Testis (tissue), 3 donors: Measurements from ENCODE around the gene NUDT8. TPM values are rescaled to one million over a fixed set of nuclear protein-coding genes. Genes with fewer than 3 reads are reported as not detected.
"Not testable (repeated sequence)": the region's sequence is repeated elsewhere in the genome, so short reads cannot be mapped to it uniquely, and the experiment has no call there.

Experiments used
- DNase-seq: peaks from one replicate; pipeline ENCODE4 v3.0.0-alpha.2; 2019
- H3K27ac ChIP-seq, 2 donors: fragments of 200-600 bp; sonication (generic); one replicate each; pipeline ENCODE4 v1.5.1; 2019
- H3K27me3 ChIP-seq: fragments of 200-600 bp; sonication (generic); one replicate; pipeline ENCODE4 v1.5.1; 2019
- H3K36me3 ChIP-seq: fragments of 200-600 bp; sonication (generic); one replicate; pipeline ENCODE4 v1.5.1; 2017; ENCODE audit warnings: low read depth; ENCODE audit errors: missing control alignments
- H3K4me1 ChIP-seq: fragments of 200-600 bp; sonication (generic); one replicate; pipeline ENCODE4 v1.5.1; 2019
- H3K4me3 ChIP-seq, 2 donors: fragments of 200-600 bp; sonication (generic); one replicate each; pipeline ENCODE4 v1.5.1; 2017 to 2019
- H3K9me3 ChIP-seq: fragments of 200-600 bp; sonication (generic); one replicate; pipeline ENCODE4 v1.5.1; 2017
- POLR2A ChIP-seq: fragments of 450-650 bp; IDR thresholded peaks from one replicate; pipeline ENCODE4 v1.6.1; 2017; ENCODE audit warnings: antibody characterized with exemption, mild to moderate bottlenecking, moderate library complexity
- WGBS, 2 donors: methylation state at CpG; one replicate each; pipeline ENCODE4 v1.1.5; 2018; 5-methylcytosine and 5-hydroxymethylcytosine counted together
- intact Hi-C: fragments of 100-400 bp; cut with DNase I; formaldehyde crosslinking; loops from one replicate; pipeline ENCODE4 v1.15.1; 2023; ENCODE audit warnings: low total_unique reads
- polyA plus RNA-seq: library from polyadenylated mRNA; stranded (reverse); fragments of 350-450 nt; fragmentation: Illumina TruSeq; extraction: RNeasy Lipid Tissue Mini Kit (QIAGEN cat#74804); gene quantifications from one replicate; pipeline ENCODE4 v1.2.3, GENCODE V29; 2014; ENCODE audit warnings: low read depth, low replicate concordance; ENCODE audit not compliant: insufficient read depth
- total RNA-seq, 2 donors: library from RNA; depleted of rRNA; stranded (reverse); fragments of >200 nt; gene quantifications; one replicate each; pipeline ENCODE4 v1.2.3, GENCODE V29; 2016
- TF ChIP-seq, protein P1 (sequence below), 3 experiments: fragments of 450-650 bp in 2 of 3; fragments of 200-600 bp in 1 of 3; sonication (generic) in 1 of 3; IDR thresholded peaks; one replicate each; pipeline ENCODE4 v1.5.1; 2016 to 2019; ENCODE audit warnings: antibody characterized with exemption in 3 of 3, mild to moderate bottlenecking in 2 of 3, moderate library complexity in 1 of 3

Gene NUDT8
- total and polyA plus RNA-seq, 3 donors from 2014 or later, result 4.0 to 7.0 (median 6.2) TPM

DNA sequence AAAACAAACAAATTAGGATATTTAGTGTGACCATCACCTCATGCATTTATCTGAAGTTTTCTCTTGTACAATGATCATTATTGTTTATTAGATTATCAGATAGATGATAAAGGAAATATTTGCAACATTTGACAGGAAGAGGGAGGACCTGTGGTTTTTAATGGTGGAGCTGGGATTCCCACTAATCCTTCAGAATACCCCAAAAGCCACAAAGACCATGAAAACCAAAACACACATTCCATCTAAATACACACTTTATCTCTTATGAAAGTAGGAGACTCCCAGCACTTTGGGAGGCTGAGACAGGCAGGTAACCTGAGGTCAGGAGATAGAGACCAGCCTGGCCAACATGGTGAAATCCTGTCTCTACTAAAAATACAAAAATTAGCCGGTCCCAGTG lies 30.6 kb downstream of the NUDT8 start:
- intact Hi-C loops, result no loop called here
- Histone ChIP-seq H3K4me1 (no peaks in the 10 kb centered on the region), H3K9me3 (no peaks in the 10 kb centered on the region), H3K27ac (no peak overlapping the region), H3K4me3 (no peak overlapping the region), H3K36me3 (no peaks in the 10 kb centered on the region), H3K27me3 (no peaks in the 10 kb centered on the region)
- no peak for TF ChIP-seq POLR2A
- TF ChIP-seq, protein P1, sequence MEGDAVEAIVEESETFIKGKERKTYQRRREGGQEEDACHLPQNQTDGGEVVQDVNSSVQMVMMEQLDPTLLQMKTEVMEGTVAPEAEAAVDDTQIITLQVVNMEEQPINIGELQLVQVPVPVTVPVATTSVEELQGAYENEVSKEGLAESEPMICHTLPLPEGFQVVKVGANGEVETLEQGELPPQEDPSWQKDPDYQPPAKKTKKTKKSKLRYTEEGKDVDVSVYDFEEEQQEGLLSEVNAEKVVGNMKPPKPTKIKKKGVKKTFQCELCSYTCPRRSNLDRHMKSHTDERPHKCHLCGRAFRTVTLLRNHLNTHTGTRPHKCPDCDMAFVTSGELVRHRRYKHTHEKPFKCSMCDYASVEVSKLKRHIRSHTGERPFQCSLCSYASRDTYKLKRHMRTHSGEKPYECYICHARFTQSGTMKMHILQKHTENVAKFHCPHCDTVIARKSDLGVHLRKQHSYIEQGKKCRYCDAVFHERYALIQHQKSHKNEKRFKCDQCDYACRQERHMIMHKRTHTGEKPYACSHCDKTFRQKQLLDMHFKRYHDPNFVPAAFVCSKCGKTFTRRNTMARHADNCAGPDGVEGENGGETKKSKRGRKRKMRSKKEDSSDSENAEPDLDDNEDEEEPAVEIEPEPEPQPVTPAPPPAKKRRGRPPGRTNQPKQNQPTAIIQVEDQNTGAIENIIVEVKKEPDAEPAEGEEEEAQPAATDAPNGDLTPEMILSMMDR (IDR thresholded peaks at IDR 0.05), result no peak
- 86 to 100% methylated on average over 1 of the region's 1 CpG for whole genome bisulfite sequencing, 2 donors
- DNase-seq, result no peak

DNA sequence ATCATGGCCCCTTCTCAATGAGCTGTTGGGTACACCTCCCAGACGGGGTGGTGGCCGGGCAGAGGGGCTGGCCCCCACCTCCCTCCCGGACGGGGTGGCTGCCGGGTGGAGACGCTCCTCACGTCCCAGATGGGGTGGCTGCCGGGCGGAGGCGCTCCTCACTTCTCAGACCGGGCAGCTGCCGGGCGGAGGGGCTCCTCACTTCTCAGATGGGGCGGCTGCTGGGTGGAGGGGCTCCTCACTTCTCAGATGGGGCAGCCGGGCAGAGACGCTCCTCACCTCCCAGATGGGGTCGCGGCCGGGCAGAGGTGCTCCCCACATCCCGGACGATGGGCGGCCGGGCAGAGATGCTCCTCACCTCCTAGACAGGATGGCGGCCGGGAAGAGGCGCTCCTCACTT lies 31.8 kb downstream of the NUDT8 start:
- H3K9me3 ChIP-seq, H3K4me1 ChIP-seq, DNase-seq, H3K36me3 ChIP-seq, H3K4me3 ChIP-seq, H3K27ac ChIP-seq, intact Hi-C loops, H3K27me3 ChIP-seq: not testable (repeated sequence)
- 90% methylated on average over 10 to 17 of the region's 26 CpGs for WGBS, 2 donors

DNA sequence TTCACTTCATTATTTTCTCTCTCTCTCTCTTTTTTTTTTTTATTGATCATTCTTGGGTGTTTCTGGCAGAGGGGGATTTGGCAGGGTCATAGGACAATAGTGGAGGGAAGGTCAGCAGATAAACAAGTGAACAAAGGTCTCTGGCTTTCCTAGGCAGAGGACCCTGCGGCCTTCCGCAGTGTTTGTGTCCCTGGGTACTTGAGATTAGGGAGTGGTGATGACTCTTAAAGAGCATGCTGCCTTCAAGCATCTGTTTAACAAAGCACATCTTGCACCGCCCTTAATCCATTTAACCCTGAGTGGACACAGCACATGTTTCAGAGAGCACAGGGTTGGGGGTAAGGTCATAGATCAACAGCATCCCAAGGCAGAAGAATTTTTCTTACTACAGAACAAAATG lies 32.3 kb downstream of the NUDT8 start:
- H3K9me3 ChIP-seq, H3K27ac ChIP-seq, DNase-seq, H3K36me3 ChIP-seq, intact Hi-C loops, H3K4me3 ChIP-seq, H3K27me3 ChIP-seq, H3K4me1 ChIP-seq: not testable (repeated sequence)
- 88 to 91% methylated on average over 3 of the region's 3 CpGs for WGBS, 2 donors

DNA sequence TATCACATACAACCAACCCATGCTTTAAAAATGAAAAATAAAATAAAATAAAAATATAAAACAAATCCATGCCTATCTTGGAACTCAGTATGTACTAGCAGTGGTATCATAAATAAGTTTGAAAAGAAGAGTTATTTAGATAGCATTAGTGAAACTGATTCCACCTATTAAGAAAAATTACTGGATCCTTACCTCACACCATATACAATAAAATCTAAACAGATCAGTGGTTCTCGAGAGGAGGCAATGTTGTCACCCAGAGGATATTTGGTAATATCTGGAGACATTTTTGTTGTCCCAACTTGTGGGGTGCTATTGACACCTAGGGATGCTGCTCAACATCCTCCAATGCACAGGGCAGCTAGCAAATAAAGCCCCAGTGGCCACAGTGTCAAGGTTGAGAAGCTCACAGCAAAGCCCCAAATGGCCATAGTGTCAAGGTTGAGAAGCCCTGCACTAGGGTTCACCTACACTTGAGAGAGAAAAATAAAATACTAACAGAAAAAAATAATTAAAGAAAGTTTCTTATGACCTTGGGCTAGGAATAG lies 32.9 kb downstream of the NUDT8 start:
- H3K36me3 ChIP-seq, result no peaks in the 10 kb centered on the region
- H3K4me1 ChIP-seq, result no peaks in the 10 kb centered on the region
- no peak for DNase-seq
- TF ChIP-seq, protein P1 (IDR thresholded peaks at IDR 0.05), result no peak
- TF ChIP-seq POLR2A, result no peak
- no peak overlapping the region for H3K27ac ChIP-seq
- H3K27me3 ChIP-seq, result no peaks in the 10 kb centered on the region
- intact Hi-C loops, result no loop called here
- WGBS, 2 donors, result 83 to 94% methylated on average over 1 of the region's 1 CpG
- H3K9me3 ChIP-seq, result no peaks in the 10 kb centered on the region
- H3K4me3 ChIP-seq, result no peak overlapping the region

DNA sequence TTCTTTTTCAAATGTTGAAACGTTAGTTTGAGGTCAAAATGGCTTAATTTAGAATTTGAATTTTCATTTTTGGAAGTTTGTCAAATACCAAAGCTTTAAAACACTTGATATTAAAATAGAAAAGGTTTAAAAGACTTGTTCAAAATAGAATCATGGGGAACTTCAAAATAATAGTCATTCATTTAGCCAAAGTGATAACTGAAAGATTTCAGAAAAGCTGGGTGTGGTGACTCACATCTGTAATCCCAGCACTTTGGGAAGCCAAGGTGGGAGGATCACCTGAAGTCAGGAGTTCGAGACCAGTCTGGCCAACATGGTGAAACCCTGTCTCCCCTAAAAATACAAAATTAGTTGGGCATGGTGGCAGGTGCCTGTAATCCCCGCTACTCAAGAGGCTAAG lies 35.3 kb downstream of the NUDT8 start:
- intact Hi-C loops, result no loop called here
- Histone ChIP-seq H3K27me3 (no peaks in the 10 kb centered on the region), H3K4me3 (no peak overlapping the region), H3K4me1 (no peaks in the 10 kb centered on the region), H3K27ac (no peak overlapping the region), H3K9me3 (no peaks in the 10 kb centered on the region), H3K36me3 (no peaks in the 10 kb centered on the region)
- DNase-seq, result no peak
- no peak for TF ChIP-seq POLR2A
- TF ChIP-seq, protein P1 (IDR thresholded peaks at IDR 0.05), result no peak
- WGBS, 2 donors, result 70 to 77% methylated on average over 3 of the region's 3 CpGs

DNA sequence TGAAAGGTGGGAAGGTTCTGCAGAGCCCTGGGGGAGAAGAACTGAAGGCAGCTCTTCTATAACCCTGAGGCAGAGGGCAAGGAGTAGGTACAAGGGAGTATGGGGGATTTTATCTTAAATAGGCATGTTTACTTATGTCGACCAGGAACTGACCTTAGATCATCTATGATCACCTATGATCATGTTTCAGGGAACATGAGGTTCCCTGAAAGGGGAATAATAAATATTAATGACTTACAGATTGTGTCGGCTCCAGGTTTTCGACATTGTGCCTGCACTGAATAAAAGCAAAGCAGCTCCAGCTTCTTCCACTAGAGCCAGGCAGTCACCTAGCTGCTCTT lies 36.2 kb downstream of the NUDT8 start:
- Histone ChIP-seq H3K4me3 (no peak overlapping the region), H3K36me3 (no peaks in the 10 kb centered on the region), H3K4me1 (no peaks in the 10 kb centered on the region), H3K9me3 (no peaks in the 10 kb centered on the region), H3K27me3 (no peaks in the 10 kb centered on the region), H3K27ac (no peak overlapping the region)
- 71 to 79% methylated on average over 3 of the region's 3 CpGs for WGBS, 2 donors
- intact Hi-C loops, result no loop called here
- DNase-seq, result no peak
- TF ChIP-seq POLR2A, result no peak
- TF ChIP-seq, protein P1 (IDR thresholded peaks at IDR 0.05), result no peak
